ENCODE data around the gene MICAL2. TPM values are rescaled to one million over a fixed set of nuclear protein-coding genes. Genes with fewer than 3 reads are reported as not detected.

The MICAL2 gene
- total RNA-seq, 2 donors from 2014 or later, result 13.1 to 285 TPM

GRCh38 chr11:12236744-12237101 is 126.3 kb downstream of the MICAL2 start:
- Histone ChIP-seq H3K36me3 (no peaks in the 10 kb centered on the region), H3K27me3 (replicated peaks; ENCODE audit: insufficient read depth) (no peaks in the 10 kb centered on the region), H3K4me1 (replicated peaks) (peaks cover 5% of the 10 kb centered on the region), H3K4me3 (no peak overlapping the region), H3K27ac (no peak overlapping the region), H3K9me3 (no peaks in the 10 kb centered on the region)
- no peak for TF ChIP-seq POLR2AphosphoS5 (IDR thresholded peaks at IDR 0.05)
- TF ChIP-seq POLR2A (IDR thresholded peaks at IDR 0.05), result no peak
- TF ChIP-seq CTCF (IDR thresholded peaks at IDR 0.05), result no peak
- 72% methylated on average over 5 of the region's 5 CpGs for WGBS
- intact Hi-C loops (cut with DNase I), result loop anchor here (2.0 kb wide), 2 partner anchors 78 to 190 kb away; no protein-coding TSS in a partner anchor
- no peak for DNase-seq (ENCODE audit: low spot score)

GRCh38 chr11:12237381-12237784 is 127.0 kb downstream of the MICAL2 start:
- Histone ChIP-seq H3K36me3 (no peaks in the 10 kb centered on the region), H3K4me3 (no peak overlapping the region), H3K27ac (no peak overlapping the region), H3K27me3 (replicated peaks; ENCODE audit: insufficient read depth) (no peaks in the 10 kb centered on the region), H3K9me3 (no peaks in the 10 kb centered on the region), H3K4me1 (replicated peaks) (peaks cover 5% of the 10 kb centered on the region)
- no peak for DNase-seq (ENCODE audit: low spot score)
- 74% methylated on average over 3 of the region's 3 CpGs for WGBS
- TF ChIP-seq POLR2AphosphoS5 (IDR thresholded peaks at IDR 0.05) (no peak), CTCF (IDR thresholded peaks at IDR 0.05) (no peak), POLR2A (IDR thresholded peaks at IDR 0.05) (no peak)
- intact Hi-C loops (cut with DNase I), result loop anchor here (2.0 kb wide), 2 partner anchors 79 to 191 kb away; no protein-coding TSS in a partner anchor

GRCh38 chr11:12238420-12238819 is 128.0 kb downstream of the MICAL2 start:
- H3K4me3 ChIP-seq, result no peak overlapping the region
- H3K4me1 ChIP-seq (replicated peaks), result peaks cover 5% of the 10 kb centered on the region
- H3K27me3 ChIP-seq (replicated peaks; ENCODE audit: insufficient read depth), result no peaks in the 10 kb centered on the region
- intact Hi-C loops (cut with DNase I), result no loop called here
- H3K9me3 ChIP-seq, result no peaks in the 10 kb centered on the region
- no peaks in the 10 kb centered on the region for H3K36me3 ChIP-seq
- no peak for DNase-seq (ENCODE audit: low spot score)
- no peak overlapping the region for H3K27ac ChIP-seq
- TF ChIP-seq CTCF (IDR thresholded peaks at IDR 0.05), result no peak
- TF ChIP-seq POLR2AphosphoS5 (IDR thresholded peaks at IDR 0.05), result no peak
- 82% methylated on average over 4 of the region's 4 CpGs for WGBS

DNA sequence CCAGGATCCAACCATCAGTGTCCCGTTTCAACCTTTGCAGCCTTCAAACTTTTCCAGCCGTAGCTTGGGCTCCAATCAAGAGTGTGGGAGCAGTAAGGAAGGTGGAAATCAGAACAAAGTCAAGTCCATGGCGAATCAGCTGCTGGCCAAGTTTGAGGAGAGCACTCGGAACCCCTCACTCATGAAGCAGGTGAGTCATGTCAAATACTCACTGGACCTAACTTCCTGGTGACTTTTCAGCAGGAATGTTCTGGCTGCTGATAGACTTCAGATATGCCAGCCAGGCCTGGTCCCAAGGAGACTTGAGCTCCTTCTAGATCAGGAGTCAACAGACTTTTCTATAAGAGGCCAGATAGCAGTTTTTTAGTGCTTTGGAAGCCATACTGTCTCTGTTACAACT is 129.0 kb downstream of the MICAL2 start:
- intact Hi-C loops (cut with DNase I), result no loop called here
- no peak for DNase-seq (ENCODE audit: low spot score)
- TF ChIP-seq POLR2AphosphoS5 (IDR thresholded peaks at IDR 0.05), result no peak
- no peaks in the 10 kb centered on the region for H3K9me3 ChIP-seq
- H3K27ac ChIP-seq, result no peak overlapping the region
- no peak overlapping the region for H3K4me3 ChIP-seq
- no peaks in the 10 kb centered on the region for H3K27me3 ChIP-seq (replicated peaks; ENCODE audit: insufficient read depth)
- 94% methylated on average over 4 of the region's 4 CpGs for WGBS
- H3K36me3 ChIP-seq, result no peaks in the 10 kb centered on the region
- H3K4me1 ChIP-seq (replicated peaks), result peaks cover 5% of the 10 kb centered on the region

DNA sequence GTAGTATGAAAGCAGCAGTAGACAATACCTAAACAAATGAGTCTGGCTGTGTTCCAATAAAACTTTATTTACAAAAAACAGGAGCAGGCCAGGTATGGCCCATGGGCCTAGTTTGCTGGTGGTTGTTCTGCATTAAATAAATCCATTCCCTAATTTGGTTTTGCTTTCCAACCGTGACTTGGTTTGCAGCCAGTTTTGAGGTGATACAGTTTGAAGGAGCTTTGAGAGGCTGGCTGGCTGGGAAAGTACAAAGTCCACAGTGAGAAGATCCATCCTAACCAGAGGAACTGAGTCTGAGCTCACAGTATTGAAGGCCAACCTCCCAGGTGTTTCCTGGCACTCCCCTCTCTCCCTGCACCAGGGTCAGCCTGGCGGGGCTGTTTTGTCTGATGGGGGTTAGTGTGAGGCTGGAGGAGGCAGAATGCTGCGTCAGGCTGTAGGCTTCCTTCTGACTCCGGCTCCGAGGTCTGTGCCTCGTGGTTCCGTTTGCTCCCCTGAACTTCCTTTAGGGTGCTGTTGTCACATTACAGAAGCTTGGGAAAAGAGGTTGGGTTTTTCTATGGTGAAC is 129.5 kb downstream of the MICAL2 start:
- WGBS, result 86% methylated on average over 7 of the region's 7 CpGs
- DNase-seq (ENCODE audit: low spot score), result no peak
- no peak overlapping the region for H3K4me3 ChIP-seq
- no peaks in the 10 kb centered on the region for H3K27me3 ChIP-seq (replicated peaks; ENCODE audit: insufficient read depth)
- TF ChIP-seq POLR2AphosphoS5 (IDR thresholded peaks at IDR 0.05) (no peak), CTCF (IDR thresholded peaks at IDR 0.05) (no peak), POLR2A (IDR thresholded peaks at IDR 0.05) (no peak)
- no peaks in the 10 kb centered on the region for H3K36me3 ChIP-seq
- H3K9me3 ChIP-seq, result no peaks in the 10 kb centered on the region
- no peak overlapping the region for H3K27ac ChIP-seq
- intact Hi-C loops (cut with DNase I), result loop anchor here (5.0 kb wide), 1 partner anchor 37 kb away; no protein-coding TSS in a partner anchor
- H3K4me1 ChIP-seq (replicated peaks), result peaks cover 5% of the 10 kb centered on the region
